ENCODE data around the gene ARHGAP25.

The ARHGAP25 gene

DNA sequence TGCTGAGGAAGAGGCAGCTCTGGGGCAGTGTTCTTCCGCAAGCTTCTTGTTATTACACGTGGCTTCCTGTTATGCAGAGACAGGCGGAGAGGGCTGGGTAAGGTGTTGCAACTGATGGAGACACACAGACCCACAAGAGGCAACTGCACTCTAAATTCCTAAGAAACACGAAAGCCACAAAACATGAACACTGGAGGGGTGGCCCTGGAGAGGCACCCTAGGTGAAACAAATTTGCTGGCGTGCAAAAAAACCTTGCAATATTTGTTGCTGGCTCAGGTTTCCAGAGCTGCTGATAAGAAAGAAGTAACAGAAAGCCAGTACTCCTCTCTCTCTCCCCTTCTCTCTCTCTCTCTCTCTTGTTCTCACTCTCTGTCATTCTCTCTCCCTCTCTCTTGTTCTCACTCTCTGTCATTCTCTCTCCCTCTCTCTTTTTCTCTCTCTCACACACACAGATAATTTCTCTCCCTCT, 31.8 kb downstream of the ARHGAP25 start:
- no peak for DNase-seq (ENCODE audit: low read depth, low spot score)

- no peak for DNase-seq (ENCODE audit: low read depth, low spot score)
Observed at GRCh38 chr2:68767031-68767961, 32.7 kb downstream of the ARHGAP25 start.

DNA sequence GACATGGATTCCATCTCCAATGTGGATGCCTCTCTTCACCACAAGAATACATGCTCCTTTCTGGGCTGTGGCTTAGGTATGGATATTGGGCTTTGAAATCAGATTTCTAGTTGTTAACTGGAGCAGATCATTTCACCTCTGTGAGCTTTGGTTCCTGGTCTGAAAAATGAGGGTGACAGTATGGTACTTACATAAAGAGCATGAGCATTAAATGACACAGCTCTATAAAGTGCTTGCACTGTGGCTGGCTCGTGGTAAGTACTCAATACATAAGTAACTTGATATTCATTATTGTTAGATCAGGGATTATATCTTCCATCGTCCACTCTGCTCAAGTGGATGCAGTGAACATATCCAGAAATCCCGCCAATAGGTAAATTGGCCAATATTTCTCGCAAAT, 33.4 kb downstream of the ARHGAP25 start:
- no peak for DNase-seq (ENCODE audit: low read depth, low spot score)

GRCh38 chr2:68768461-68768860, 33.9 kb downstream of the ARHGAP25 start:
- no peak for DNase-seq (ENCODE audit: low read depth, low spot score)

DNA sequence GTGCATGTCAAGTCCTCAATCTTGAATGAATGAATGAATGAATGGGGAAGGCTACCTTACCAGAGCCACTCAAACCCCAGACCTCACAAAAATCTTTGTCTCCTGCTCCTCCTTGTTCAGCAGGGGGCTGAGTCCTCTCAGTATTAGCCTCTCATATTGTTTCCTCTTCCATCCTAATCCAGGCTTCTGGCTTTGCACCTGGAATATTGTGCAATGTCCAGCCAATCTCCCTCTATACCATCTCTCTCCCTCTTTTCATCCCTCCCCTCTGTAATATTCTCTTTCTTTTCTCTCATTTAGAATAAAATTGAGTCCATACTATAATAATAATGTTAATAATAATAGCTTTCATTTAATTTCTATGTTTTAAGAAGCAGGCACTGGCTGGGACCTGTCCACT, 34.3 kb downstream of the ARHGAP25 start:
- no peak for DNase-seq (ENCODE audit: low read depth, low spot score)

- no peak for DNase-seq (ENCODE audit: low read depth, low spot score)
Observed at GRCh38 chr2:68769586-68770270, 35.1 kb downstream of the ARHGAP25 start.

- DNase-seq (ENCODE audit: low read depth, low spot score): no peak
Observed at GRCh38 chr2:68770271-68771111, 35.9 kb downstream of the ARHGAP25 start.

GRCh38 chr2:68771211-68771751, 36.7 kb downstream of the ARHGAP25 start:
- DNase-seq (ENCODE audit: low read depth, low spot score): no peak

DNA sequence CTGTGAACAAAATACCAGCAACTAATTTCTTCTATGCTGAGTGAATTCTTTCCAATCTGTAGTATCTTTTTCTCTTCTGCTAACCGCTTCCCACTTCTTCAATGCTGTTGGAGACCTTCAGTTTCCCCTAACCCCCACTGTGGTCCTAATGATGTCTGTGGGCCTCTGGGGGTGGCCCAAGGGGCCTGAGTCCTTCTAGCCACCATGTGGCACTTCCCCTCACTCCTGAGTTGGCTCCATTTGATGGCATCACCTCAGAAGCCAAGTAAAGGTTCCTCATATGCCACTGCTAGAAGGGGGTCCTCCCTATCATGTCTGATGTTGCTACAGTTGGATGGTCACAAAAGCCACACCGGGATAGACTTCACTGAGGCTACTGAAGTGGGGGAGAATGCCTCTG, 37.5 kb downstream of the ARHGAP25 start:
- no peak for DNase-seq (ENCODE audit: low read depth, low spot score)

GRCh38 chr2:68774569-68775271, 40.1 kb downstream of the ARHGAP25 start:
- DNase-seq (ENCODE audit: low read depth, low spot score): no peak

- DNase-seq (ENCODE audit: low read depth, low spot score): no peak
Observed at GRCh38 chr2:68775272-68775842, 40.7 kb downstream of the ARHGAP25 start.

DNA sequence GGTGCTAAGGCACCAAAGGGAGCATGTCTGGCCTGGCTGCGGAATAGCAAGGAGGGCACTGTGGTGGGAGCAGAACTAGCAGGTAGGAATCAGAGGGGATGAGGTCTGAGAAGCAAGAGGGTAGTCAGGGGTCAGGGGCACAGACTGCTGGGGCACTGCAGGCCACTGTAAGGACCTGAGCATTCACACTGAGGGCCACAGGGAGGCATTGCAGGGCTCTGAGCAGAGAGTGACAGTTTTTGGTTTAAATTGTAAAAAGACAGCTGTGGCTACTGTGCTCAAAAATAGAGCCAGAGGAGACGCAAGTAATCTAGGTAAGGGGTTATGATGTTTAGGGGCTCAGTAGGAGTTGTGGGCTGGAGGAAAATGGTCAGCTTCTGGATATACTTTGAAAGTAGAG, 41.5 kb downstream of the ARHGAP25 start:
- no peak for DNase-seq (ENCODE audit: low read depth, low spot score)

DNA sequence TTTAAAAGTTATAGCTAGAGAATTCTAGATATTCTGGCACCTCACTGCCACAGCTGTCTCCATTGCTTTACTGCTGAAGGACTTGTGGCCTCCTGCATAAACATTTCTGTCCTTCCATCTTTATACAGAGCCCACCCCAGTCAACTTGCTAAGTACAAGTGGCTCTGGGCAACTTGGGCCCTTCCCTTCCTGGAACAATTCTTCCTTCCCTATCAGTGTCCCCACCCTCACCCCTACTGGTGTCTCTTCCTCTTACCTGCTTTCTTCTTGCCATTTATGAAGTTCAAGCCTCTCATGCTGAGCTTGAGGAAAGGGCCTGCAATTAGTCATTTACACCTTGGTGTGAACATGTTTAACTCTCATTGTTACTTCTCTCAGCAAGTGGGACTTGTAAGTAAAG, 45.0 kb downstream of the ARHGAP25 start:
- no peak for DNase-seq (ENCODE audit: low read depth, low spot score)

- DNase-seq (ENCODE audit: low read depth, low spot score): no peak
Observed at GRCh38 chr2:68784188-68784587, 49.6 kb downstream of the ARHGAP25 start.

GRCh38 chr2:68784915-68785314, 50.3 kb downstream of the ARHGAP25 start:
- no peak for DNase-seq (ENCODE audit: low read depth, low spot score)

- DNase-seq (ENCODE audit: low read depth, low spot score): no peak
Observed at GRCh38 chr2:68787356-68787755, 52.7 kb downstream of the ARHGAP25 start.

GRCh38 chr2:68789603-68790002, 55.0 kb downstream of the ARHGAP25 start:
- no peak for DNase-seq (ENCODE audit: low read depth, low spot score)

DNA sequence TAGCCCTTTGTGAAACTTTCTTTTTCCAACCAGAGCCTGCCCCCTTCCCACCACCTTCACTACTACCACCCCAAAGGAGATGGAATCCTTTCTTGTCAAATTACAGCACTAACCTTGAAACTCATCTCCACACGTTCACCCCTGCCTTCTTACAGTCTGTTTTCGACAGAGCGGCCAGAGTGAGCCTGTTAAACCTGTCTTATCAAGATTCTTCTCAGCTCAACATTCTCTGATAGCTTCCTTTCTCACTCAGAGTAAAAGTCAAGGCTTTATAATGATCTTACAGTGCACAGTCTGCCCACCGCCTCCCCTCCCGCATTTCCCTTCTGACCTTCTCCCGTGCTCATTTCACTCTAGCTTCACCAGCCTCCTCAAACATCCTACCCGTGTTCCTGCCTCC, 56.0 kb downstream of the ARHGAP25 start:
- DNase-seq (ENCODE audit: low read depth, low spot score): no peak

DNA sequence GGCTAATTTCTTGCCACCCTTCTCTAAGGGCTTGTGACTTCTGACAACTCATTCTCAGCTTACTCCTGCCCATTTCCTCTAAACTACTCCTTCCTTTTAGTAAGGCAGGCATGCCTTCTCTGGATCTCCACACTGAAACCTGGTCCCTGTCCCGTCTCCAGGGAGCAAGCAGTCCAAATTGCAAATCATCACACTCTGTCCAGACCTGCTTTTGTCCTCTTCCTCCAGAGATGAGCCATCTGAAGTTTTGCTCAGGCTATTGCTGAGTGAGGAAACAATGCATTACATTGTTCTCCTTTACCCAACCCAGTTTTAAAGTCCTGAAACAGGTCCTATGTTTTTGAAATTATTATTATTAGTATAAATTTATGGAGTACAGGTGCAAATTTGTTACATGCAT, 57.3 kb downstream of the ARHGAP25 start:
- no peak for DNase-seq (ENCODE audit: low read depth, low spot score)

GRCh38 chr2:68792751-68793150, 58.1 kb downstream of the ARHGAP25 start:
- no peak for DNase-seq (ENCODE audit: low read depth, low spot score)

Measured in iPS DF 19.7 (cell line).